ENCODE data around the gene SLC22A1.

GRCh38 chr6:160137130-160137988 lies 15.7 kb downstream of the SLC22A1 start:
- TF ChIP-seq, protein P1, sequence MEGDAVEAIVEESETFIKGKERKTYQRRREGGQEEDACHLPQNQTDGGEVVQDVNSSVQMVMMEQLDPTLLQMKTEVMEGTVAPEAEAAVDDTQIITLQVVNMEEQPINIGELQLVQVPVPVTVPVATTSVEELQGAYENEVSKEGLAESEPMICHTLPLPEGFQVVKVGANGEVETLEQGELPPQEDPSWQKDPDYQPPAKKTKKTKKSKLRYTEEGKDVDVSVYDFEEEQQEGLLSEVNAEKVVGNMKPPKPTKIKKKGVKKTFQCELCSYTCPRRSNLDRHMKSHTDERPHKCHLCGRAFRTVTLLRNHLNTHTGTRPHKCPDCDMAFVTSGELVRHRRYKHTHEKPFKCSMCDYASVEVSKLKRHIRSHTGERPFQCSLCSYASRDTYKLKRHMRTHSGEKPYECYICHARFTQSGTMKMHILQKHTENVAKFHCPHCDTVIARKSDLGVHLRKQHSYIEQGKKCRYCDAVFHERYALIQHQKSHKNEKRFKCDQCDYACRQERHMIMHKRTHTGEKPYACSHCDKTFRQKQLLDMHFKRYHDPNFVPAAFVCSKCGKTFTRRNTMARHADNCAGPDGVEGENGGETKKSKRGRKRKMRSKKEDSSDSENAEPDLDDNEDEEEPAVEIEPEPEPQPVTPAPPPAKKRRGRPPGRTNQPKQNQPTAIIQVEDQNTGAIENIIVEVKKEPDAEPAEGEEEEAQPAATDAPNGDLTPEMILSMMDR (IDR thresholded peaks at IDR 0.05) = no peak
- no peak for TF ChIP-seq POLR2A (IDR thresholded peaks at IDR 0.05)
